BE2C (cell line): ENCODE results near the gene MBNL1.
"Not testable (repeated sequence)": the region's sequence is repeated elsewhere in the genome, so short reads cannot be mapped to it uniquely, and the experiment has no call there.

Experiments used
- DNase-seq: peaks from one replicate; pipeline ENCODE4 v3.0.0-alpha.2; 2020
- H3K27me3 ChIP-seq: fragments of 250-450 bp; sonication (Bioruptor Pico); 2 replicates; pipeline ENCODE4 v1.5.1; 2020; ENCODE audit warnings: mild to moderate bottlenecking
- H3K36me3 ChIP-seq: fragments of 250-450 bp; sonication (Bioruptor Pico); 2 replicates; pipeline ENCODE4 v1.5.1; 2020; ENCODE audit warnings: mild to moderate bottlenecking
- H3K4me1 ChIP-seq: fragments of 250-450 bp; sonication (Bioruptor Pico); 2 replicates; pipeline ENCODE4 v1.5.1; 2020
- H3K4me3 ChIP-seq: 2 replicates; pipeline ENCODE4 v1.5.1; 2011; ENCODE audit warnings: low read depth, low read length
- H3K9me3 ChIP-seq: fragments of 250-450 bp; sonication (Bioruptor Pico); 2 replicates; pipeline ENCODE4 v1.5.1; 2020
- CTCF ChIP-seq: IDR thresholded peaks from 2 replicates; pipeline ENCODE4 v1.5.1; 2012; ENCODE audit warnings: mild to moderate bottlenecking, low read depth, low read length

MBNL1 gene

GRCh38 chr3:152430223-152431002, 161.7 kb downstream of the MBNL1 start:
- Histone ChIP-seq H3K27me3 (no peaks in the 10 kb centered on the region), H3K9me3 (no peaks in the 10 kb centered on the region), H3K4me1 (peaks cover 4% of the 10 kb centered on the region; the same call in 1 of the 2 replicates), H3K36me3 (peaks cover 10% of the 10 kb centered on the region), H3K4me3 (no peak overlapping the region)
- no peak for TF ChIP-seq CTCF
- no peak for DNase-seq

GRCh38 chr3:152434142-152434541, 165.4 kb downstream of the MBNL1 start:
- Histone ChIP-seq H3K4me1 (peaks cover 16% of the 10 kb centered on the region), H3K27me3 (no peaks in the 10 kb centered on the region), H3K4me3 (no peak overlapping the region), H3K36me3 (peaks cover 10% of the 10 kb centered on the region), H3K9me3 (no peaks in the 10 kb centered on the region)
- no peak for TF ChIP-seq CTCF
- DNase-seq: no peak

- Histone ChIP-seq H3K4me1 (peaks cover 19% of the 10 kb centered on the region), H3K36me3 (peaks cover 10% of the 10 kb centered on the region)
- DNase-seq, H3K27me3 ChIP-seq, H3K4me3 ChIP-seq, H3K9me3 ChIP-seq: not testable (repeated sequence)
These were observed 166.5 kb downstream of the MBNL1 start for GRCh38 chr3:152435210-152435609.

GRCh38 chr3:152436707-152437590, 168.2 kb downstream of the MBNL1 start:
- H3K9me3 ChIP-seq: no peaks in the 10 kb centered on the region
- H3K4me3 ChIP-seq: no peak overlapping the region
- TF ChIP-seq CTCF: no peak
- no peaks in the 10 kb centered on the region for H3K27me3 ChIP-seq
- no peak for DNase-seq
- peaks cover 21% of the 10 kb centered on the region for H3K4me1 ChIP-seq
- H3K36me3 ChIP-seq: peaks cover 10% of the 10 kb centered on the region

GRCh38 chr3:152438181-152438580, 169.5 kb downstream of the MBNL1 start:
- peaks cover 4% of the 10 kb centered on the region for H3K36me3 ChIP-seq
- H3K4me3 ChIP-seq: no peak overlapping the region
- no peak for DNase-seq
- H3K27me3 ChIP-seq: no peaks in the 10 kb centered on the region
- no peaks in the 10 kb centered on the region for H3K9me3 ChIP-seq
- peaks cover 19% of the 10 kb centered on the region for H3K4me1 ChIP-seq
- no peak for TF ChIP-seq CTCF

- Histone ChIP-seq H3K4me1 (peaks cover 19% of the 10 kb centered on the region), H3K9me3 (no peaks in the 10 kb centered on the region), H3K36me3 (peaks cover 3% of the 10 kb centered on the region; the same call in 1 of the 2 replicates), H3K4me3 (peak overlapping the region; percentile 30), H3K27me3 (no peaks in the 10 kb centered on the region)
- TF ChIP-seq CTCF: no peak
- no peak for DNase-seq
These were observed 170.0 kb downstream of the MBNL1 start for GRCh38 chr3:152438706-152439105.

- H3K36me3 ChIP-seq, H3K4me3 ChIP-seq, H3K9me3 ChIP-seq, DNase-seq, H3K27me3 ChIP-seq: not testable (repeated sequence)
- peaks cover 21% of the 10 kb centered on the region for H3K4me1 ChIP-seq
These were observed 171.5 kb downstream of the MBNL1 start for GRCh38 chr3:152440243-152440642.
